ENCODE measurements around the gene GORASP2. TPM values are rescaled to one million over a fixed set of nuclear protein-coding genes. Genes with fewer than 3 reads are reported as not detected.

Gene GORASP2
- total RNA-seq, 1 experiment from 2014 or later: 97.7 TPM

DNA sequence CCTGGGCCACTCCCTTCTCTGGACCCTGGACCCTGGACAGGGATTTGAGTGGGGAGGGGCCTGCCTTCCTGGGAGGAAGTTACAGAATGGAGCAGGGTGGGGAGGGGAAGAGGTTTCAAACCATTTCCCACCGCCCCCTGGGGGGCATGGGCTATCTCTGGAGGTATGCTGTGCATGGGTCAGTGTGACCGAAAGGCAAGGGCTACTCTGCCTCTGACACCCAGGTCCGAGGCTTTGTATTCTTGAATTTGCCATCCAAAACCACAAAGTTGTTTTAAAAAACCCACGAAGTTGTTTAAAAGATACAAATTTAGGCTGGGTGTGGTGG, 46.9 kb downstream of the GORASP2 start:
- no CpG with 5 or more reads among the region's 4 CpGs for WGBS (ENCODE audit: extremely low coverage, insufficient read length, low lambda C conversion rate)
- H3K14ac ChIP-seq (ENCODE audit: insufficient read depth, low read length): no peak overlapping the region
- no peak overlapping the region for H2AK5ac ChIP-seq (ENCODE audit: insufficient read length, low read length)
- H3K79me1 ChIP-seq (ENCODE audit: insufficient read depth, low read depth, low read length, poor library complexity, severe bottlenecking): no peaks in the 10 kb centered on the region
- H3K4me2 ChIP-seq (ENCODE audit: insufficient read depth, insufficient read length, low read length): no peak overlapping the region
- no peaks in the 10 kb centered on the region for H3K79me2 ChIP-seq (ENCODE audit: insufficient read depth, low read length)
- H3K9me3 Mint-ChIP-seq: no peaks in the 10 kb centered on the region
- no peak overlapping the region for H3K56ac ChIP-seq (ENCODE audit: insufficient read length, low read depth, low read length)
- no peak overlapping the region for H3T11ph ChIP-seq (ENCODE audit: low read length)
- no peak overlapping the region for H3K9ac ChIP-seq (ENCODE audit: extremely low read depth, insufficient read length, low read length)
- peaks cover 40 to 41% of the 10 kb centered on the region in 2 experiments for H3K4me1 Mint-ChIP-seq
- H2BK15ac ChIP-seq (ENCODE audit: low read depth, low read length): no peak overlapping the region
- H2BK120ac ChIP-seq (ENCODE audit: low read depth, low read length, poor library complexity, severe bottlenecking): no peak overlapping the region
- H3K27ac Mint-ChIP-seq: no peak overlapping the region
- H2BK20ac ChIP-seq (ENCODE audit: low read depth, low read length, poor library complexity, severe bottlenecking): no peak overlapping the region
- no peaks in the 10 kb centered on the region for H4K20me1 ChIP-seq (ENCODE audit: control insufficient read depth, insufficient read depth, insufficient read length)
- TF ChIP-seq, protein P1, sequence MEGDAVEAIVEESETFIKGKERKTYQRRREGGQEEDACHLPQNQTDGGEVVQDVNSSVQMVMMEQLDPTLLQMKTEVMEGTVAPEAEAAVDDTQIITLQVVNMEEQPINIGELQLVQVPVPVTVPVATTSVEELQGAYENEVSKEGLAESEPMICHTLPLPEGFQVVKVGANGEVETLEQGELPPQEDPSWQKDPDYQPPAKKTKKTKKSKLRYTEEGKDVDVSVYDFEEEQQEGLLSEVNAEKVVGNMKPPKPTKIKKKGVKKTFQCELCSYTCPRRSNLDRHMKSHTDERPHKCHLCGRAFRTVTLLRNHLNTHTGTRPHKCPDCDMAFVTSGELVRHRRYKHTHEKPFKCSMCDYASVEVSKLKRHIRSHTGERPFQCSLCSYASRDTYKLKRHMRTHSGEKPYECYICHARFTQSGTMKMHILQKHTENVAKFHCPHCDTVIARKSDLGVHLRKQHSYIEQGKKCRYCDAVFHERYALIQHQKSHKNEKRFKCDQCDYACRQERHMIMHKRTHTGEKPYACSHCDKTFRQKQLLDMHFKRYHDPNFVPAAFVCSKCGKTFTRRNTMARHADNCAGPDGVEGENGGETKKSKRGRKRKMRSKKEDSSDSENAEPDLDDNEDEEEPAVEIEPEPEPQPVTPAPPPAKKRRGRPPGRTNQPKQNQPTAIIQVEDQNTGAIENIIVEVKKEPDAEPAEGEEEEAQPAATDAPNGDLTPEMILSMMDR (conservative IDR thresholded peaks at IDR 0.05): no peak
- DNase-seq: no peak
- no peaks in the 10 kb centered on the region; the same call in 1 of the 2 replicates for H3K4me1 ChIP-seq (ENCODE audit: insufficient read depth, low read length)
- no peak overlapping the region for H3K4ac ChIP-seq (ENCODE audit: low read depth, low read length)
- no peaks in the 10 kb centered on the region for H3K23me2 ChIP-seq (ENCODE audit: insufficient read length, low read depth, low read length, poor library complexity, severe bottlenecking)
- H3K4me3 Mint-ChIP-seq: no peak overlapping the region
- H4K91ac ChIP-seq (ENCODE audit: insufficient read length, low read depth, low read length): no peak overlapping the region
- no peak overlapping the region for H3K18ac ChIP-seq (ENCODE audit: insufficient read length, low read depth, low read length)
- H3K9me3 ChIP-seq (ENCODE audit: control insufficient read depth, low read depth, low read length): no peaks in the 10 kb centered on the region
- no peak overlapping the region for H4K5ac ChIP-seq (ENCODE audit: insufficient read length, low read depth, low read length)
- H3K27me3 Mint-ChIP-seq (ENCODE audit: low read depth): peaks cover 5% of the 10 kb centered on the region
- no peak overlapping the region for H3K27ac ChIP-seq (ENCODE audit: insufficient read length, low read depth, low read length)
- no peak overlapping the region for H3K23ac ChIP-seq (ENCODE audit: insufficient read length, low read depth, low read length)
- no peak overlapping the region for H4K8ac ChIP-seq (replicated peaks; ENCODE audit: insufficient read length, low read depth, low read length)
- no peak overlapping the region for H2BK12ac ChIP-seq (ENCODE audit: insufficient read length, low read depth, low read length)
- no peak overlapping the region for H2AFZ ChIP-seq (ENCODE audit: low read length)
- no peak overlapping the region for H2BK5ac ChIP-seq (ENCODE audit: insufficient read length, low read length)
- no peaks in the 10 kb centered on the region for H3K27me3 ChIP-seq (ENCODE audit: insufficient read depth, low read length)
- H3K36me3 Mint-ChIP-seq (ENCODE audit: insufficient read depth in 1 of 3, low read depth in 3 of 3): peaks cover 0 to 1% (median 0%) of the 10 kb centered on the region in 3 experiments; a peak in 2 of 7 replicates

Measured in H9 (cell line).